Measurements from ENCODE around the gene STAG1.

DNA sequence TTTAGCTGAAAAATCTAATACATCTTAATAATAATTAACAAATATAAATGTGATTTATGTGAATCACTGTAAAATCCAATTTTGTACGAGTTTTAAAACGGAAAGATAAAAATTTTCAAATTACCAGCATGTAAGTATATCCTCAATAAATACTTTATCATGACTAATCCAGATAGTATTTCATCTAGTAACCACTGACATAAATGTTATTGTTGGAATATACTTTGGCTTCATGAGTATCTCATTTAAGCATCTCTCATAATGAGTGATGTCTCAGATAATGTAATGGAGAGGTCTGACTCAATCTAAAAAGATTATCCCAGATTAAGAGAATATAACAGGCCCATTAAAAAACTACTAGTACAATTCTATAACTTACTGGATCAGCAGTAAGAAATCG, 216.3 kb downstream of the STAG1 start:
- TF ChIP-seq CTCF (IDR thresholded peaks at IDR 0.05) (no peak), POLR2AphosphoS5 (IDR thresholded peaks at IDR 0.05; ENCODE audit: low read depth, low read length) (no peak), TCF7L2 (IDR thresholded peaks at IDR 0.05; ENCODE audit: low read depth, low read length) (no peak), SIN3A (IDR thresholded peaks at IDR 0.05; ENCODE audit: borderline replicate concordance, insufficient read depth, low read depth, low read length) (no peak)
- TF ChIP-seq, protein P1, sequence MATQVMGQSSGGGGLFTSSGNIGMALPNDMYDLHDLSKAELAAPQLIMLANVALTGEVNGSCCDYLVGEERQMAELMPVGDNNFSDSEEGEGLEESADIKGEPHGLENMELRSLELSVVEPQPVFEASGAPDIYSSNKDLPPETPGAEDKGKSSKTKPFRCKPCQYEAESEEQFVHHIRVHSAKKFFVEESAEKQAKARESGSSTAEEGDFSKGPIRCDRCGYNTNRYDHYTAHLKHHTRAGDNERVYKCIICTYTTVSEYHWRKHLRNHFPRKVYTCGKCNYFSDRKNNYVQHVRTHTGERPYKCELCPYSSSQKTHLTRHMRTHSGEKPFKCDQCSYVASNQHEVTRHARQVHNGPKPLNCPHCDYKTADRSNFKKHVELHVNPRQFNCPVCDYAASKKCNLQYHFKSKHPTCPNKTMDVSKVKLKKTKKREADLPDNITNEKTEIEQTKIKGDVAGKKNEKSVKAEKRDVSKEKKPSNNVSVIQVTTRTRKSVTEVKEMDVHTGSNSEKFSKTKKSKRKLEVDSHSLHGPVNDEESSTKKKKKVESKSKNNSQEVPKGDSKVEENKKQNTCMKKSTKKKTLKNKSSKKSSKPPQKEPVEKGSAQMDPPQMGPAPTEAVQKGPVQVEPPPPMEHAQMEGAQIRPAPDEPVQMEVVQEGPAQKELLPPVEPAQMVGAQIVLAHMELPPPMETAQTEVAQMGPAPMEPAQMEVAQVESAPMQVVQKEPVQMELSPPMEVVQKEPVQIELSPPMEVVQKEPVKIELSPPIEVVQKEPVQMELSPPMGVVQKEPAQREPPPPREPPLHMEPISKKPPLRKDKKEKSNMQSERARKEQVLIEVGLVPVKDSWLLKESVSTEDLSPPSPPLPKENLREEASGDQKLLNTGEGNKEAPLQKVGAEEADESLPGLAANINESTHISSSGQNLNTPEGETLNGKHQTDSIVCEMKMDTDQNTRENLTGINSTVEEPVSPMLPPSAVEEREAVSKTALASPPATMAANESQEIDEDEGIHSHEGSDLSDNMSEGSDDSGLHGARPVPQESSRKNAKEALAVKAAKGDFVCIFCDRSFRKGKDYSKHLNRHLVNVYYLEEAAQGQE (IDR thresholded peaks at IDR 0.05; ENCODE audit: insufficient read depth in 1 of 2, low read depth in 2 of 2, low read length in 1 of 2): no peak

Measured in Panc1 (cell line).